ENCODE data around the gene ZC2HC1B. TPM values are rescaled to one million over a fixed set of nuclear protein-coding genes. Genes with fewer than 3 reads are reported as not detected.
A peak's percentile ranks its signal among the peaks of the same experiment; 100 is the strongest.

ZC2HC1B gene
- total and polyA plus RNA-seq, 2 donors (not counting 1 experiment from before 2014, with no cell fraction given): not detected

GRCh38 chr6:143961066-143961465, 96.8 kb downstream of the ZC2HC1B start:
- no peaks in the 10 kb centered on the region for H3K9me3 ChIP-seq (ENCODE audit: control insufficient read depth, insufficient read depth, low read depth, low read length)
- H3K36me3 ChIP-seq (ENCODE audit: control insufficient read depth, insufficient read depth, low read length): no peaks in the 10 kb centered on the region
- no peaks in the 10 kb centered on the region for H3K4me1 ChIP-seq (ENCODE audit: control insufficient read depth, extremely low read depth, insufficient read depth, low read length)
- no peak overlapping the region for H2AFZ ChIP-seq (ENCODE audit: low read length)
- H4K20me1 ChIP-seq (ENCODE audit: control insufficient read depth, extremely low read depth, insufficient read depth, low read length): no peaks in the 10 kb centered on the region
- no peaks in the 10 kb centered on the region for H3K27me3 ChIP-seq (ENCODE audit: control insufficient read depth, insufficient read depth, low read length)
- H3K4me2 ChIP-seq (ENCODE audit: extremely low read depth, insufficient read depth, low read length): no peak overlapping the region
- no peak overlapping the region for H3K4me3 ChIP-seq (replicated peaks in 1 of 4; ENCODE audit: control extremely low read depth in 1 of 4, insufficient read depth in 1 of 4, low read depth in 3 of 4, low read length in 4 of 4)
- no peak overlapping the region for H3K9ac ChIP-seq (ENCODE audit: insufficient read depth, low read length)
- no peak for TF ChIP-seq EZH2 (IDR thresholded peaks at IDR 0.05; ENCODE audit: low read length, missing control alignments)
- TF ChIP-seq, protein P1, sequence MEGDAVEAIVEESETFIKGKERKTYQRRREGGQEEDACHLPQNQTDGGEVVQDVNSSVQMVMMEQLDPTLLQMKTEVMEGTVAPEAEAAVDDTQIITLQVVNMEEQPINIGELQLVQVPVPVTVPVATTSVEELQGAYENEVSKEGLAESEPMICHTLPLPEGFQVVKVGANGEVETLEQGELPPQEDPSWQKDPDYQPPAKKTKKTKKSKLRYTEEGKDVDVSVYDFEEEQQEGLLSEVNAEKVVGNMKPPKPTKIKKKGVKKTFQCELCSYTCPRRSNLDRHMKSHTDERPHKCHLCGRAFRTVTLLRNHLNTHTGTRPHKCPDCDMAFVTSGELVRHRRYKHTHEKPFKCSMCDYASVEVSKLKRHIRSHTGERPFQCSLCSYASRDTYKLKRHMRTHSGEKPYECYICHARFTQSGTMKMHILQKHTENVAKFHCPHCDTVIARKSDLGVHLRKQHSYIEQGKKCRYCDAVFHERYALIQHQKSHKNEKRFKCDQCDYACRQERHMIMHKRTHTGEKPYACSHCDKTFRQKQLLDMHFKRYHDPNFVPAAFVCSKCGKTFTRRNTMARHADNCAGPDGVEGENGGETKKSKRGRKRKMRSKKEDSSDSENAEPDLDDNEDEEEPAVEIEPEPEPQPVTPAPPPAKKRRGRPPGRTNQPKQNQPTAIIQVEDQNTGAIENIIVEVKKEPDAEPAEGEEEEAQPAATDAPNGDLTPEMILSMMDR (conservative IDR thresholded peaks at IDR 0.05 in 1 of 2, IDR thresholded peaks at IDR 0.05 in 1 of 2; ENCODE audit: low read depth in 1 of 2, low read length in 2 of 2): no peak
- no peaks in the 10 kb centered on the region for H3K79me2 ChIP-seq (ENCODE audit: control insufficient read depth, insufficient read depth, low read length)
- no peak overlapping the region for H3K27ac ChIP-seq (ENCODE audit: insufficient read depth, low read length)
- no peak for DNase-seq (ENCODE audit: low read depth in 2 of 2)

GRCh38 chr6:143961886-143962878, 97.9 kb downstream of the ZC2HC1B start:
- Histone ChIP-seq H3K79me2 (ENCODE audit: control insufficient read depth, insufficient read depth, low read length) (no peaks in the 10 kb centered on the region), H3K4me1 (ENCODE audit: control insufficient read depth, extremely low read depth, insufficient read depth, low read length) (no peaks in the 10 kb centered on the region), H3K9me3 (ENCODE audit: control insufficient read depth, insufficient read depth, low read depth, low read length) (no peaks in the 10 kb centered on the region), H3K9ac (ENCODE audit: insufficient read depth, low read length) (no peak overlapping the region), H2AFZ (ENCODE audit: low read length) (no peak overlapping the region), H3K27ac (ENCODE audit: insufficient read depth, low read length) (no peak overlapping the region), H3K36me3 (ENCODE audit: control insufficient read depth, insufficient read depth, low read length) (no peaks in the 10 kb centered on the region), H4K20me1 (ENCODE audit: control insufficient read depth, extremely low read depth, insufficient read depth, low read length) (no peaks in the 10 kb centered on the region), H3K4me3 (replicated peaks in 1 of 4; ENCODE audit: control extremely low read depth in 1 of 4, insufficient read depth in 1 of 4, low read depth in 3 of 4, low read length in 4 of 4) (no peak overlapping the region), H3K27me3 (ENCODE audit: control insufficient read depth, insufficient read depth, low read length) (no peaks in the 10 kb centered on the region), H3K4me2 (ENCODE audit: extremely low read depth, insufficient read depth, low read length) (no peak overlapping the region)
- DNase-seq (ENCODE audit: low read depth in 2 of 2): peak; percentile 50 to 84
- TF ChIP-seq, protein P1 (conservative IDR thresholded peaks at IDR 0.05 in 1 of 2, IDR thresholded peaks at IDR 0.05 in 1 of 2; ENCODE audit: low read depth in 1 of 2, low read length in 2 of 2): peak; percentile 68 to 71
- no peak for TF ChIP-seq EZH2 (IDR thresholded peaks at IDR 0.05; ENCODE audit: low read length, missing control alignments)

DNA sequence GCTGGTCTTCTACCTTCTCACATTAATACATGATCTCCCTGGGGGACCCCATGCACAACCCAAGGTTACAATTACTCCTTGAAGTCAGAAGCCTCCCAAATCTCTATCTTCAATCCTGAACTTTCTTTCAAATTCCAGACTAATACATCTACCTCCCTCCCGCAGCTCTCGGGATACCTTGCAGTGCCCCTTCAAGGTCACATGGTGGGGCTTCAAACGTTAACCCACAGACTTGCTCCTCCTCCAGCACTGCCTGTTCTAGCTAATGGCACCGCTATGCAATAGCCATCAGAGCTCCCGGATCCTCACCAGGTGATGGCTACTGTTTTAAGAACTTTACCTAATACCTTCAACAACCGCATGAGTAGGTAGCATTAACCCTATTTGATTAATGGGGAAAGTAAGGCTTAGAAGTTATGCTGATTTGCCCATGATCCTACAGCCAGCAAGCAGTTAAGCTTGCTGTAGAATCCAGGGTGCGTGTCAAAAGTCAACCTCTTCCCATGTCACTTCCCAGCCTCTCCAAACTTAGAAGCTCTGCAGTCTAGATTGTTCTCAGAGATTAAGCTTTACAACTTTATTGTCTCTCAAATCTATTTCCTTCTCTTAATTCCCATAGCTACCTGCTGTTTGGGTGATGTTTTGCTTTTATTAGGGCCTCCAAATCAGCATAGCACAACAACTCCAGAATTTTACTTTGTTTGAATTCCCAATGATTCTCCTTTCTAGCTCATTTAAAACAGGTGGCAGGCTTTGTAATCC, 99.1 kb downstream of the ZC2HC1B start:
- Histone ChIP-seq H3K4me3 (replicated peaks in 1 of 4; ENCODE audit: control extremely low read depth in 1 of 4, insufficient read depth in 1 of 4, low read depth in 3 of 4, low read length in 4 of 4) (no peak overlapping the region), H3K9me3 (ENCODE audit: control insufficient read depth, insufficient read depth, low read depth, low read length) (no peaks in the 10 kb centered on the region), H2AFZ (ENCODE audit: low read length) (no peak overlapping the region), H3K4me2 (ENCODE audit: extremely low read depth, insufficient read depth, low read length) (no peak overlapping the region), H4K20me1 (ENCODE audit: control insufficient read depth, extremely low read depth, insufficient read depth, low read length) (no peaks in the 10 kb centered on the region), H3K79me2 (ENCODE audit: control insufficient read depth, insufficient read depth, low read length) (no peaks in the 10 kb centered on the region), H3K9ac (ENCODE audit: insufficient read depth, low read length) (no peak overlapping the region), H3K4me1 (ENCODE audit: control insufficient read depth, extremely low read depth, insufficient read depth, low read length) (no peaks in the 10 kb centered on the region), H3K27ac (ENCODE audit: insufficient read depth, low read length) (no peak overlapping the region), H3K27me3 (ENCODE audit: control insufficient read depth, insufficient read depth, low read length) (no peaks in the 10 kb centered on the region), H3K36me3 (ENCODE audit: control insufficient read depth, insufficient read depth, low read length) (no peaks in the 10 kb centered on the region)
- TF ChIP-seq, protein P1 (conservative IDR thresholded peaks at IDR 0.05 in 1 of 2, IDR thresholded peaks at IDR 0.05 in 1 of 2; ENCODE audit: low read depth in 1 of 2, low read length in 2 of 2): no peak
- no peak for TF ChIP-seq EZH2 (IDR thresholded peaks at IDR 0.05; ENCODE audit: low read length, missing control alignments)
- DNase-seq (ENCODE audit: low read depth in 2 of 2): no peak
